GM21526 (cell line): ENCODE data around the gene SSRP1.
"Not testable (repeated sequence)": the region's sequence is repeated elsewhere in the genome, so short reads cannot be mapped to it uniquely, and the experiment has no call there.

ENCODE experiments used
- ATAC-seq: cut with Tn5 transposase; IDR thresholded peaks from one replicate; pipeline ENCODE4 v1.9.1; 2021; ENCODE audit warnings: moderate library complexity; ENCODE audit not compliant: unreplicated experiment, low FRiP score

The SSRP1 gene

GRCh38 chr11:57303990-57304579 is 31.6 kb downstream of the SSRP1 start:
- no peak for ATAC-seq

GRCh38 chr11:57303280-57303989 is 32.3 kb downstream of the SSRP1 start:
- no peak for ATAC-seq

- ATAC-seq = no peak
These were observed 33.2 kb downstream of the SSRP1 start for GRCh38 chr11:57302489-57302888.

- ATAC-seq = no peak
These were observed 33.8 kb downstream of the SSRP1 start for GRCh38 chr11:57301711-57302423.

GRCh38 chr11:57300785-57301184 is 34.9 kb downstream of the SSRP1 start:
- no peak for ATAC-seq

GRCh38 chr11:57299150-57299737 is 36.4 kb downstream of the SSRP1 start:
- no peak for ATAC-seq

- ATAC-seq = no peak
These were observed 38.5 kb downstream of the SSRP1 start for GRCh38 chr11:57297221-57297620.

GRCh38 chr11:57296205-57296604 is 39.5 kb downstream of the SSRP1 start:
- not testable (repeated sequence) for ATAC-seq

GRCh38 chr11:57294225-57295131 is 41.2 kb downstream of the SSRP1 start:
- no peak for ATAC-seq

GRCh38 chr11:57290288-57290687 is 45.4 kb downstream of the SSRP1 start:
- no peak for ATAC-seq

GRCh38 chr11:57288771-57289579 is 46.7 kb downstream of the SSRP1 start:
- no peak for ATAC-seq

- ATAC-seq = no peak
These were observed 47.8 kb downstream of the SSRP1 start for GRCh38 chr11:57287884-57288283.

- no peak for ATAC-seq
These were observed 52.3 kb downstream of the SSRP1 start for GRCh38 chr11:57283231-57283990.

- ATAC-seq = not testable (repeated sequence)
These were observed 54.1 kb downstream of the SSRP1 start for GRCh38 chr11:57281546-57281945.

- ATAC-seq = no peak
These were observed 56.6 kb downstream of the SSRP1 start for GRCh38 chr11:57279116-57279515.

GRCh38 chr11:57278721-57279095 is 57.0 kb downstream of the SSRP1 start:
- ATAC-seq = no peak

- ATAC-seq = no peak
These were observed 57.6 kb downstream of the SSRP1 start for GRCh38 chr11:57277845-57278720.
